ENCODE results near the gene EFHD2.
"Not testable (repeated sequence)": the region's sequence is repeated elsewhere in the genome, so short reads cannot be mapped to it uniquely, and the experiment has no call there.

EFHD2 gene

DNA sequence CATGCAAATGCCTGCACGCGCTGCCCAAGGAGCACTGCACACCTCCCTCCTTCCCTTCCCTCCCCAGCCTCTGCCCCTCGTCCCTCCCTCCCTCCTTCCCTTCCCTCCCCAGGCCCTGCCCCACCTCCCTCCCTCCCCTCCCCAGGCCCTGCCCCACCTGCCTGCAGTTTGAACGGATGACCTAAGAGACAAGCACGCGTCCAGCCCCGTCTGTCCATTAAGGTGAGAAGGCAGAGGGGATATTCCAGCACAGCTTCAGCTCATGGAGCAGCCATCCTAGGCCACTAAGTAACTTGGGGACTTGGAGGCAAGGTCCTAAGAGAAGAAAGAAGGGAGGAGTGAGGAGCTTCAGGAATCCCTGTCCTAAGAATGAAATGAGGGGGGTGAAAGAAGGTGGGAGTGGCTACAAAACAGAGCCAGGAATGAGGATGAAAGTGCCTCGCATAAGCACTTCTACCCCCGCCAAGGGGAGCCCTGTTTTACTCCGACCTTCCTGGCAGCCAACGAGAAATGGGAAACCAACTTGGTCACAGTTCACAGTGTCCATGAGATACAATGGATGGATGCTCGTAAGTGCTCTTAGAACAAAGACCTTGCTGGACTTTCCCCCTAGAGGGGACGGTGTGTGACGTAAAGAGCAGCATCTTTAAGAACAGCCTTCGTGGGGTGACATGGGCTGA lies 21.3 kb upstream of the EFHD2 start:
- DNase-seq (ENCODE audit: low spot score) = no peak

DNA sequence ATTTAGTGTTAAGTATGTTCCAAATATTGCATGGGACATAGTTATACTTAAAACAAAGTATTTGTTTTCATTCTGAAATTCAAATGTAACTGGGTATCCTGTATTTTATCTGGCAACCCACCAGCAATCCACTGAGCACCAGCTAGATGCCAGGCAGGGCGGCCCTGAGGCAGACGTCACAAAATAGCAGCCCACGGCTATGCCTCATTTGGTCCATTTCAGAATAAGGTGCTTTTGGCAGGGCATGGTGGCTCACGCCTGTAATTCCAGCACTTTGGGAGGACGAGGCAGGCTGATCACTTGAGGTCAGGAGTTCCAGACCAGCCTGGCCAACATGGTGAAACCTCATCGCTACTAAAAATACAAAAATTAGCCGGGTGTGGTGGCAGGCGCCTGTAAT lies 19.9 kb upstream of the EFHD2 start:
- DNase-seq (ENCODE audit: low spot score) = not testable (repeated sequence)

DNA sequence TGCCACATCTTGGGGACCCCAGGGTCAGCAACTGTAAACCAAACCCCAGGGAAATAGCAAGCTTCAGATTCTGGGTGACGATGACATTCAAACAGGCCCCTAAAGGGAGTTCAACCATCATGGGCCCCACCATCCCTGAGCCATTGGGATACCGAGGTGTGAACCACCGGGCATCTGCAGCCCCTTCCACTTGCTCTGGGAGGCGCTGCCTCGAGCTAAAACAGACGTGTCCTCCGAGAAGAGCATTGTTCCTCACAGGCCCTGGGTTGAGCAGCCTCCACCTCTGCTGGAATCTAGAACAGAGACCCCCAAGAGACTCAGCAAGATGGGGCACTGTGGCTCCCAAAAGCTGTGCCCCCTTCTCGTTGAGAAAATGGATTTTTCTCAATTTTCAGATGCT lies 19.0 kb upstream of the EFHD2 start:
- no peak for DNase-seq (ENCODE audit: low spot score)

DNA sequence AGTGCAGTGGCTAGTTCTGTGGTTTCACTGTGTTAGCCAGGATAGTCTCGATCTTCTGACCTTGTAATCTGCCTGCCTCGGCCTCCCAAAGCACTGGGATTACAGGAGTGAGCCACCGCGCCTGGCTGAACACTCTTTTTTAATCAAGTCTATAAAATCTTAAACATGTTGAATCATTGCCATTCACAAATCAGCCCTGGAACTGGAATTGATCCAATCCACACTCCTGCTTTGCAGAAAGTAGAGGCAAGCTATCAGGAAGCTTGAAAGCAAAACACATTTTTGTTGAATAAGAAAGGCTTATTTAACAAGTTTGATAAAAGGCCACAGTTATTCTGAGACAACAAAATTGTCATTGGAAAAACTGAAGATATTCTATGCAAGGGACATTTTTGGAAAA lies 18.3 kb upstream of the EFHD2 start:
- DNase-seq (ENCODE audit: low spot score) = no peak

DNA sequence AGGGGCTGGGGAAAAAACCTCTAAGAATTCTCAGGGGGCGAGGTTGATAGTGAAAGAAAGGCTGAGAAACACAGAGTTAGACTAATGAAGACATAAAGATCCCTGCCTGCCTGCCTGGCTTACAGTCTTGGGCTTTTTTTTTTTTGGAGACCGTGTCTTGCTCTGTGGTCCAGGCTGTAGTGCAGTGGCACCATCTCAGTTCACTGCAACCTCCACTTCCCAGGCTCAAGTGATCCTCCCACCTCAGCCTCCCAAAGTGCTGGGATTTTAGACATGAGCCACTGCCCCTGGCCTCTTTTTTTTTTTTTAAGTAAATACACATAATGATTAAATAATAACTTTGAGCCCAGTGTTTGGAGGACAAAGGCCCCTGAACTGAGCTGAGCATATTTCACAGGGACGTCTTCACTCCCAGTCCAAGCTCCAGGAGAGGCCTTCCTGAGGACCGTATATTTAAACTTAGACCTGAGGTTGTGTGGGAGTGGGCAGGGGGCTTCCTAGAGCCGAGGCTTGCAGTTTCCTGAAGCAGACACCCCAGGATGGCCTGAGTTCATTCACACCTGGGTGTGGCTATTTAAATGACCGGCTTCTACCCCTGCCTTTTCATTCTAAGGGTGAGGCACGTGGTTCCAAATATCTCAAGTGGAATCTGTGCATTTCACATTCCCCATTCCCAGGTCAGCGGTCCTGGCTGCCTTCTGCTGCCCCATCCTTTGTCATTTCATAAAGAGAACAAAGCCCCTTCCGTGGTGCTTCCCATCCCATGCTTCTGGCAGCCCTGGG lies 16.0 kb upstream of the EFHD2 start:
- DNase-seq (ENCODE audit: low spot score) = no peak

DNA sequence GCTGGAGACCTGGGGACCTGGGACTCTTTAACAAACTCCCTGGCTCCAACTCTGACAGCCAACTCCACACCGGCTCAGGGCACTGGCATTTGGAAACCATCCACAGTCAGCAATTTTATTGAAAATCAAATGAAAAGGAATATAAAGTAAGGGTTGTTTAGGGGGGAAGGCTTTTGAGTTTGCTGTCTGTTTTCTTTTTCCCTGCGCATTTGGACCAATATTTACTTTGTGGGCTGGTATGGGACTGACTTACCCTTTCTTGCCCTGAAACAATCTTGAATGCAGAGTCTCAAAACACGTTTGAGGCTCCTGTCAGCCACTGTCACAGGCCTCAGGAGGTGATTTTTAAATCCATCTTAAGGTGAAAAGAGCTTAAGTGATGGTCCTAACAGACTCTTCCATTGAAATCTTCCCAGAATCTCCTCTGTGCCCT lies 15.4 kb upstream of the EFHD2 start:
- no peak for DNase-seq (ENCODE audit: low spot score)

DNA sequence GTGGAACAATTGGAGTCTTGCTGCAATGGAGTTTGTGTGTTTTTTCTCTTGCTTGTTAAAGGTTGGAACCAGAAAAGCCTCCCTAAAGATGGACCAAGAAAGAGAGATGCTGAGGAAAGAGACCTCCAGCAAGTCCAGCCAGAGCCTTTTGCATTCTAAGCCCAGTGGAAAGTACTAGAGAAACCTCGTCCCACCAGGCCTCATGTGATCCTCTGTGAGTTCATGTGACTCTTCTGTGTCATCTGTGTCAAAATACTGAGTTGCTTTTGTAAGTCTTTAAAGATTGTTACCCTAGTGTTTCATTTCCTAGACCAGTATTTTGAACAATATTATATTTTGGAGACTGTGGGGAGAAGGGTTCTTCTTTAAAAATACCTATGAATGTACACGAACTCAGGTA lies 12.5 kb upstream of the EFHD2 start:
- DNase-seq (ENCODE audit: low spot score) = no peak

DNA sequence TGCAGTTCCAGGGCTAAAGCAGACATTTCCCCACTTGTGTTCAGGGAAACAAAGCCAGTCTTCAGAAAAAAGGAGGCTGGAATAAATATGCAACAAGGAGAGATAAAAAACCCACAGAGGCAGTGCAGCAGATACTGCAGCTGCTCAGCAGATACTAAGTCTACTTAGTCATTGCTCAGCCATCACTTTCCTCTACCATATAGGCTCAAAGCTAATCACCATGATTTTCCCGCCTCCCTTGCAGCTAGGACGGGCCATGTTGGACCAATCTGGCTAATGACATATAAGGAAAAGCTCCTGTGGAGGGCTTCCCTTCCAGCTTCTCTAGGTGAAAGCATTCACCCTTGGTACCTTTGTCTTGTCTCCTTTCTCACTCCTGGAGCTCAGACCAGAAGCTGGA lies 10.0 kb upstream of the EFHD2 start:
- no peak for DNase-seq (ENCODE audit: low spot score)

DNA sequence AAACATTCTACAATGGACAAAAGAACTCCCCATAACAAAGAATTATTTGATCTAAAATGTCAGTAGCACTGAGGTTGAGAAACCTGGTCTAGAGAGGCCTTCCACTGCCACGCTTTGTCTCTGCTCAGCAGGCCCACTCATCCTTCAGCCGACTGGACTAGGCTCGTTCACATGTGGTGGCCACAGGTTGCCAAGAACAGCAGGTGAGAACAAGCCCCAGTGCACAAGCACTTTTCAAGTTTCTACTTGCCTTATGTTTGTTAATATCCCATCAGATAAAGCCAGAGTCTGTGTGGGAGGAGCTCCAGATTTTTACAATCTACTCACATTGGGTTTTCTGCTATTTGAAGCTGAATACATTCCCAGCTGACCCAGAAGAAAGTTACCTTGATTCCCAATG lies 9.1 kb upstream of the EFHD2 start:
- no peak for DNase-seq (ENCODE audit: low spot score)

DNA sequence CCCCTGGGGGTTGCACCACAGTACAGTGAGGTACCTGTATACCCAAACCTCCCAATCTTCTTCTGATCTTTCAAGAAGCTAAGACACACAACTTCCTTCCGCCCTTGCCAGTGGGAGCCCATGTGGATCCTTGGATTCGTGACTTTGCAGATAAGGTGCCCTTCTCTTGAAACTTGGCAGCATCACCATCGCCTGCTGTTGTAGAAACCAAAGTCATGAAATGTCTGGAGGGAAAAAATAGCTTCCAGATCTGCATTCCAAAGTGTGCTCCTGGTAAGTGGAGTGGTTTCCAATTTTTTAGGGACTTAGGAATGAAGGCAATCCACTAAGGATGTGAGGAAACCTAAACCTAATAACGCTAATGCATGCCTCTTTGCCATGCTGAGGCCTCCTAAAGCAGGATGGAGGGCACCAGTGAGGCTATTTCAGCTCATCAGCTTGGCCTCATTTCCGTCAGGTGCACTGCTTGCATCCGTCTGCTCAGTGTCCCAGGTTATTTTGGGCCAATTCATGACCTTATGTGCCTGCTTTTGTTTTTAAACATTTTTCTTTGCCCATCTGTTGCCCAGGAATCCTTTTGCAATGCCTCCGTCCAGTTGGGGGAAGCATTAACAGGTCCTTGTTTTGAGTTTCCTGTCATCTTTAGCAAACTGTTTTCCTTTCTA lies 8.2 kb upstream of the EFHD2 start:
- DNase-seq (ENCODE audit: low spot score) = no peak

DNA sequence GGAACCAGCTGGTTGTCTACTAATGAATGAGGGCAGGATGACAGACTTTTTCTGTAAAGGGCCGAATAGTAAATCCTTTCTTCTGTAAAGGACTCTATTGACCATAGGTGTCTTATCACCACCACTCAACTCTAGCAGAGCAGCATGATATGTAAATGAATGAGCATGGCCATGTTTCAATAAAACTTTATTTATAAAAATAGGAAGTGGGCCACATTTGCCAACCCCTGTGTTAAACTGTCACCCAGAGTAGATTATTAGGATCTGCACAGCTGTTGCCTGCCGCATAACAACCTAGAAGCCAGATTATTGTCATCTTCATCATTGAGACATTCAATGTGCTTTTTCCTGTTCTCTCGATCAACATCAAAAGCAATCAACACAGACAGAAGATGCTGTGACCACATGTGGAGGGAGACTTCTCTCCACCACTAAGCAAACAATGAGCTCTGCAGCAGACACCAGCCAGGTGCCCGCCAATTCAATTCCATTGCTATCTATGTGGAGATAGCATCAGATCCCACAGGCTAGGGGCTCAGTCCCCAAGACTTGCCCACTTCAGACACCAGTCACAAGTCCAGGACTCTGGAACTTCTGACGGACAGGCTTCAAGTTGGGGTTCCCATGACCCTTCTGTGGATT lies 6.8 kb upstream of the EFHD2 start:
- DNase-seq (ENCODE audit: low spot score) = no peak

DNA sequence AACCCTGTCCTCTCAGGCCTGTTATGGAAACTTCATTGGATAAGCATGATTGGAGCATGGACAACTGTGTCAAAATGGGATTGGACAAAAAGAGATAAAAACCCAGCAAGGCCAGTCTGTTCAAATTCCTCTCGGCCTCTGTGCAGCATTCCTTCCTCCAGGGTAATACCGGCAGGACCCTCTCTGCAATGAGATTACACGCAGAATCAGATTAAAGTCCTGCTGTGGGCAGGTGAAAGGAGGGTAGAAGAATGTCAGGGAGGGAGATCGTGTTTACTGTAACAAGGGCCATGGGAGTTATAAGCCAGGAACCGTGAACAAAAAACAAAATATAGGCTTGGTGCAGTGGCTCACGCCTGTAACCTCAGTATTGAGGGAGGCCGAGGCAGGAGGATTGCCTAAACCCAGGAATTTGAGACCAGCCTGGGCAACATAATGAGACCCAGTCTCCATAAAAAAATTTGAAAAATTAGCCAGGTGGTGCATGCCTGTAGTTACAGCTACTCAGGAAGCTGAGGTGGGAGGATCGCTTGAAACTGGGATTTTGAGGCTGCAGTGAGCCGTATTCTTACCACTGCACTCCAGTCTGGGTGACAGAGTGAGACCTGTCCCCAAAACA lies 5.6 kb upstream of the EFHD2 start:
- DNase-seq (ENCODE audit: low spot score) = no peak

DNA sequence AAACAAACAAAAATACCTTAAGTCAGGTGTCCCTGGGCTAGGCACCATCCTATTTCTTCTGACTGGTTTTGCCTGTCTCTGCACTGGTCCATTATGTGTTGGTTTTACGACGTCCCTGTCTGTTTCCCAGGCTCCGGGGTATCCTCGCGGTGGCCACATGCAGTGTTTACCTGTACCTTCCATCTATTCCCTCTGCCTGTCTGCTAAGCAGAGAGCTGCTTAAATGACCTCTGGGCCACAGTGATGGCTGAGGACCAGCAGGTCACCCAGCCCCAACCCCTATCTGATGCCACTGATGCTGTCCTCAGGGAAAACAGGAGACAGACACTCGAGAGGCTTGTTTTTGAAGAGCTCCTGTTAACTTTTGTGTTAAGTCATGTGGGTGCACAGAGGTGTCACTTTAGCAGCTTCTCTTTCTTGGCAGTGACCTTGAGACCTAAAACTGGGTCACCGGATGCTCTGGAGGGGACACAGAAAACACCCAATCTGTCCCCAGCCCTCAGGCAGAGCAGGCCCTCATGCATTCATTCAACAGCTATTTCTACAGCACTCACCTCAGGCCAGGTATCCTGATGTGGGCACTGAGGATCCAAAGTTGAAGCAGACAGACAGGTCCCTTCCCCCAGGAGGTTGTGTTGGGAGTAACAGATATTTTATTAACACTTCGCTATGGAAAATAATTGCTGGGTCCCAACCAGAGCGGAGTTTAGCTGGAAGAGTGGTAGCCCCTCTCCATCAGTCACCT lies 4.4 kb upstream of the EFHD2 start:
- DNase-seq (ENCODE audit: low spot score) = no peak

DNA sequence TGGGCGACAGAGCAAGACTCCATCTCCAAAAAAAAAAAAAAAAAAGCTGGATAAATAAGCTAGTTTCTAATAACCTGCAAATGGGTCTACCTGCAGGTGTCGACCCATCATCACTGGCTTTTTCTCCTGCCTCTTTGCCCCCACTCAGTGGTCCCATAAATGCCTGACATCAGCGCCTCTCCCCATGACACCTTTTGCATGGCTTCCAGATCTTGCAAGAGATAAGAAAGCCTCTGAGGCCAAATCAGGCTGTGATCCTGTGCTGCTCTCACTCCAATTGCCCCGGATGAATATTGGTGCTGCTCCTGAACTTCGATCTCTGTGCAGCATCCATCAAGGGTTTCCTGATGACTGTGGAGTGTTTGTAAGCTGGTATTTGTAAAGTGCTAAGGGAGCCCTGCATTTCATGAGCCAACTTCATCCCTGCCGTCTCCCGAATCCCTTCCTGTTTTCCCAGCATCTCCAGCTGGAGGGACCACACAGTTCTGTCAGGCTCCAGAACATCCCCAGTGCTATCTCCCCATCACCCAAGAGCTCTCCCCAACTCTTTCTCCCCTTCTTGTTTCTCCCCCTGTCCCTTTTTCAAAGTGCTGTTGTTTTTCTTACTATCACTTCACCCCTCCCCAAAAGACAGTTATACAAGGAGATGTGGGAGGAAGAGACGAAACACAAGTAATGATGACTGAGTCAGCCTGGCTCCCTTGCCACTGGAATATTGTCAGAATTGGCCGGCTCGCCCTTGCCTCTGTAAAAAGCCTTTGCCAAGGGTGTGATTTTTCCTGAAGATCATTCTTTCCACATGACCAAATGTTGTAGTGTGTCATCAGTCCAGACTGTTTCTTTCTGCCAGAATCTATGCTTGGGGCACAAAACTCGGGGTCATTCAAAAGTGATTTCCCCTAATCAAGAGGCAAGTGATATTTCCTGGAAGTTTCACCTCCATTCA lies 2.8 kb upstream of the EFHD2 start:
- DNase-seq (ENCODE audit: low spot score) = no peak

DNA sequence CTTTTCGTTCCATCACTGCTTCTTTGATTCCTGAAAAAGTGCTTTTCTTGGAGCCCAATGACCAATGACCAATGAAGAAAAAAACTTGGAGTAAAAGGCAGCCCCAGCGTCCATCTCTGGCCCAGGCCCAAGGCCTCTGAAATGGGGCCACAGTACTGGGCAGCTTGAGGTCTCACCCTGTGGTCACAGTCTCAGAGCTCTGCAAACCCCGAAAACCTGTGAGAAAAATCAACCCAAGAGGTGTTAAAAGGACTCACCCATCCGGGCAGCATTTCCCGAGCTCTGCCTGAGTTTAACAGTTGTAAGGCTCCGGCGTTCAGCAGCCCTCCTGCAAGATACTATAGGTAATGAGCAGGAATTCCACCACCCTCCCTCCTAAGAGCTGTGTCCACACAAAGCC lies 2.1 kb upstream of the EFHD2 start:
- no peak for DNase-seq (ENCODE audit: low spot score)

DNA sequence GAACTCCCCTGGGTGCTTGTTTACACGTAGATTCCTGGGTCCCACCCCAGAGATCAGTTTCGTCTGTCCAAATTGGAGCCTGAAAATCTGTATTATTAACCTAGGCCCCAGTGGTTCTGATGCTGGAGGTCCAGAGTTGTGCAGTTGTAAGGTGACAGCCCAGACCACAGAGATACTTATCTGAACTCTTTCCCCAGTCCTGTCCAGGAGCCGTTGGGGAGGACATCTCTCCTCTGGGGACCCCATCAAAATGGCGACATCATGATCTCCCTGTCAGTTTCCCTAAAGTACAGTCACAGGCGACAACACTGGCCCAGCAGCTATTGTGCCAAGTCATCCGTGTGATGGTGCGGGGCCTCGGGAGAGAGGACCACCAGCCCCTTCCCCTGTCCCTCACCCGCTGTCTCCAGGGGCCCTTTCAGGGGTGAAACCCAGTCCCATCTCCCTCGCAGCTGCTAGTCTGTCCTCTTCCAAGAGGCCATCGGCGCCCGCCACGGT lies 749 bp upstream of the EFHD2 start:
- no peak for DNase-seq (ENCODE audit: low spot score)

DNA sequence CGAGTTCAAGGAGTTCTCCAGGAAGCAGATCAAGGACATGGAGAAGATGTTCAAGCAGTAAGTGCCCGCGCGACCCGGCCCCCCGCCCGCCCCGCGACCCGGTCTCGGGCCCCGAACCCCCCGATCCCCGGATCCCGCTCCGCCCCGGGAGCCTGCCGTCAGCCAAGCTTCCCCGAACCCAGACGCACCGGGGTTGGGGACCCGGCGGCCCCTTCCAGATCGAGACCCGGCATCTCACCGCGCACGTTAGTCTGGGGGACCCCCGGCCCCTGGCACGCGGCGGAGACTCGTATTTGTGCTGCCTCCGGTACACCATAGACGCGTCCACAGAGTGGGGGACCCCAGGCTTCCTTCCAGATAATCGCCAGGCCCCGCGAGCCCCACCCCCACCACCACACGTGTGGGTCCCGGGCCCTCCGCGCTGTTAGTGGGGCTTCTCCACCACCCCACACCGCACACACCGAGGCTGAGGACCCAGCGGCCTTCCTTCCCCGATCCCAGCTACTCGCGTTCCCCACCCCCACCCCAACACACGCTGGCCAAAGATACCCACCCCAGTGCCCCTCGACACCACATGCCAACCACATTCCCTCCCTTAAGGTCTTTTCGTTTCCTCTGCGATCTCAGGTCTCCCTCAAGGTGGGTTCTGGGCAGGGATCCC lies 665 bp downstream of the EFHD2 start:
- no peak for DNase-seq (ENCODE audit: low spot score)

DNA sequence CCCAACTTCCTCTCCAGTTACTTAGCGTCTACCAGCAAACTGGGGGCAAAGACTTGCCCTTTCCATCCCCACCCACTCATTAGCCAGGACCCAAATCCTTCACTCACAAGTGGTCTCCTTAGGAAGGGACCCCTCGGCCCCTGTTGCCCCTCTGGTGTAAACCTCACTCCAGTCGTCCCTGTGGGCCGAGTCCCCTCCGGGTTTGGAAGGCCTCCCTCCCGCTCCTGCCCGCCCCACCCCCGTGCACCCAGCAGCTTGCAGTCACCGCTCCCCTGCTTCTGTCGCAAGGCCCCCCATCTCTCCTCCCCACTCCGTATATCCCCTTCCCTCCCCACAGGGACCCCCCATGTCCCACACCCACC lies 1.2 kb downstream of the EFHD2 start:
- DNase-seq (ENCODE audit: low spot score) = no peak

DNA sequence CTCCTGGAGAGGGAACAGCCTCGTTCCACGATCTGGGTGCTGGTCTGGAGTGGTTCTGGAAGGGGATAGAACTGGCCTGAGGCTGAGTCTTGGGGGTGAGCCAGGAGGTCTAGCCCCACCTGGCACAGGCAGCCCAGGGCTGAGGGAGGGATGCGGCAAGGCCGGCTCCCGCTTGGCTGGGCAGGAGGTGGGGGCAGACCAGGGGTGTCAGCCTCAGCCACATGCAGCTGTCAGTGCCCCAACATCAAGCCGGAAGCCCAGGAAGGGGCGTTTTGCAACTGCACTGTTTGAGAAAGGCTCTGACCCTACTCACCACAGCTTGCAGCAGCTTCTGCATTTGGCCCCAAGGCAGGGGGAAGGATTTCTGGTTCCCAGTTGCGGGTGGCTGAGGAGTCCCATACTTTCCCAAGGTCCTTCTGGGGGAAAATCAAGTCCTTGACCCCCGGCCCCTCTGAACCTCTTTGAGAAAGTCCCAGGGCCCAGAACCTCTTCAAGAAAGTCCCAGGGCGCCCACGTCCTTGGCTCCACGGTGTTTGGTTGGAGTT lies 2.0 kb downstream of the EFHD2 start:
- DNase-seq (ENCODE audit: low spot score) = no peak

Data from left forelimb (tissue), 1 donor.